H1 (cell line): ENCODE measurements around the gene MBP. TPM values are rescaled to one million over a fixed set of nuclear protein-coding genes. Genes with fewer than 3 reads are reported as not detected.

Experiments used
- CBX8 ChIP-seq: fragments of 300-800, 300-1000 bp; sonication (generic); IDR thresholded peaks from 2 replicates; pipeline ENCODE4 v1.7.1; 2016; ENCODE audit warnings: low read depth, low read length, borderline replicate concordance
- CEBPB ChIP-seq: IDR thresholded peaks from 2 replicates; pipeline ENCODE4 v1.6.1; 2012; ENCODE audit warnings: low read depth, low read length
- CHD2 ChIP-seq: IDR thresholded peaks from 2 replicates; pipeline ENCODE4 v1.6.1; 2012; ENCODE audit warnings: low read length, improper control_type of control experiment
- EP300 ChIP-seq, 2 experiments: IDR thresholded peaks; 1 replicate in 1 of 2; 2 replicates in 1 of 2; pipeline ENCODE4 v1.6.1; 2011 to 2012; ENCODE audit warnings: low read depth in 2 of 2, low read length in 2 of 2, mild to moderate bottlenecking in 2 of 2, borderline replicate concordance in 1 of 2, inconsistent platforms in 1 of 2, moderate library complexity in 1 of 2
- RNF2 ChIP-seq: fragments of 200-900, 300-1000 bp; sonication (generic); IDR thresholded peaks from 2 replicates; pipeline ENCODE4 v1.7.1; 2016; ENCODE audit warnings: borderline replicate concordance, low read depth, mild to moderate bottlenecking, antibody characterized with exemption, low read length; ENCODE audit not compliant: poor library complexity, severe bottlenecking; ENCODE audit errors: missing control alignments
- SIRT6 ChIP-seq: IDR thresholded peaks from one replicate; pipeline ENCODE4 v1.7.1; 2012; ENCODE audit warnings: low read length, inconsistent platforms
- TAF1 ChIP-seq: IDR thresholded peaks from 2 replicates; pipeline ENCODE4 v1.6.1; 2011; ENCODE audit warnings: mild to moderate bottlenecking, low read depth, low read length
- polyA plus RNA-seq, 7 experiments: library from polyadenylated mRNA; depleted of rRNA in 3 of 7; stranded (reverse) in 5 of 7; unstranded in 2 of 7; fragments of >200 nt in 5 of 7; fragments of 200-250 nt in 2 of 7; gene quantifications; 1 replicate in 5 of 7; 2 replicates in 1 of 7; 4 replicates in 1 of 7; pipeline versions ENCODE4 v1.2.1 to v1.2.3, GENCODE V29; 2011 to 2013; ENCODE audit warnings: missing spikeins in 2 of 7, mixed read lengths in 2 of 7
- total RNA-seq: library from RNA; stranded (reverse); fragmentation: NEBNext Ultra II Directional; extraction: Animal tissue kit (Norgen Biotek cat#: 25700); gene quantifications from 2 replicates; pipeline ENCODE4 v1.2.1, GENCODE V29; 2021

The MBP gene
- total and polyA plus RNA-seq, 2 of the 8 experiments (the other 6 are each of a cell fraction or from before 2014, with no cell fraction given) = 7.7 to 19.2 TPM

DNA sequence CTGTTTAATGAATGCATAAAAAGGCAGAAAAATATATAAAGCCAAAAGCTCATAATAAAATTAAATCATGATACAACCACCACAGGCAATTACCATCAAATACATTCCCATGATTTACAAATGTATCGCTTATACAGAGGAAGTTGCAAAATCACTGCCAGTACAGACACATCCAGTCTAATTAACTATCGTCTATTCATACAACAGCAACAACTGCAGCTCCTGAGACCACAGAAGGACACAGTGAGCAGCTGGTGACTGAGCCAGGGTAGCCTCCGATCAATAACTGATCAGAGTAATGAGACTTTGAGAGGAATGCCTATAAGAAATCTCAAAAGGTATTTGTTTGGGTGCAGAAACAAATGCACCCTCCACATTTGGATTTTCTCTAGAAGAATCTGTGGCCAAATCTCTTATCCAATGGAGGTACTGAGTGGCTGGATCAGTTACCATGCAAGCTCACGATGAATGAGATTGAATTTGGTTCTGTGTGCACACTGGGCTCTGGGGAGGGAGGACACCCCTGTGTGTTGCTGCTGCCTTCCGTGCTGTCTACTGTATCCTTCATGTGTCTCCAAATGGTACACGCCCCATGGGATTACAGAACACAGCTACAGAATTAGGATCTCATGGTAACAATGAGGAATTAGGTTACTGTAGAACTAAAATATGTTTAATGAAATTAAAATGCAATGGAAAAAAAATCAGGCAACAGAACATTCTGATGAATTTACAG, 119.6 kb downstream of the MBP start (continued):
- TF ChIP-seq CEBPB = no peak
- TF ChIP-seq CBX8 = no peak
- no peak for TF ChIP-seq RNF2
- no peak for TF ChIP-seq CHD2
- TF ChIP-seq TAF1 = no peak
- no peak for TF ChIP-seq SIRT6
- TF ChIP-seq EP300 (IDR thresholded peaks at IDR 0.05; ENCODE audit: borderline replicate concordance in 1 of 2, low read depth in 2 of 2, low read length in 2 of 2) = no peak
